ENCODE results near the gene ATXN2. TPM values are rescaled to one million over a fixed set of nuclear protein-coding genes. Genes with fewer than 3 reads are reported as not detected.

ATXN2 gene
- total and polyA plus RNA-seq, 2 donors from 2014 or later: 27.1 to 56.5 TPM

GRCh38 chr12:111590552-111590951, 8.6 kb downstream of the ATXN2 start:
- no peak for DNase-seq
- Histone ChIP-seq H3K9ac (ENCODE audit: low read length in 3 of 3) (no peak overlapping the region), H3K36me3 (ENCODE audit: control insufficient read depth in 2 of 3, insufficient read depth in 3 of 3, low read length in 3 of 3) (no peaks in the 10 kb centered on the region), H3K4me3 (ENCODE audit: low read length in 3 of 3) (no peak overlapping the region), H3K27ac (ENCODE audit: low read depth in 2 of 2, low read length in 2 of 2) (no peak overlapping the region), H3K27me3 (ENCODE audit: control insufficient read depth, insufficient read depth, low read length) (no peaks in the 10 kb centered on the region), H3K9me3 (ENCODE audit: control insufficient read depth in 2 of 3, insufficient read depth in 1 of 3, low read length in 3 of 3) (no peaks in the 10 kb centered on the region), H3K4me1 (ENCODE audit: control insufficient read depth in 2 of 3, insufficient read depth in 2 of 3, low read depth in 1 of 3, low read length in 3 of 3) (peaks cover 0 to 3% (median 2%) of the 10 kb centered on the region in 3 donors)
- intact Hi-C loops (cut with DNase I): no loop called here
- TF ChIP-seq, protein P1, sequence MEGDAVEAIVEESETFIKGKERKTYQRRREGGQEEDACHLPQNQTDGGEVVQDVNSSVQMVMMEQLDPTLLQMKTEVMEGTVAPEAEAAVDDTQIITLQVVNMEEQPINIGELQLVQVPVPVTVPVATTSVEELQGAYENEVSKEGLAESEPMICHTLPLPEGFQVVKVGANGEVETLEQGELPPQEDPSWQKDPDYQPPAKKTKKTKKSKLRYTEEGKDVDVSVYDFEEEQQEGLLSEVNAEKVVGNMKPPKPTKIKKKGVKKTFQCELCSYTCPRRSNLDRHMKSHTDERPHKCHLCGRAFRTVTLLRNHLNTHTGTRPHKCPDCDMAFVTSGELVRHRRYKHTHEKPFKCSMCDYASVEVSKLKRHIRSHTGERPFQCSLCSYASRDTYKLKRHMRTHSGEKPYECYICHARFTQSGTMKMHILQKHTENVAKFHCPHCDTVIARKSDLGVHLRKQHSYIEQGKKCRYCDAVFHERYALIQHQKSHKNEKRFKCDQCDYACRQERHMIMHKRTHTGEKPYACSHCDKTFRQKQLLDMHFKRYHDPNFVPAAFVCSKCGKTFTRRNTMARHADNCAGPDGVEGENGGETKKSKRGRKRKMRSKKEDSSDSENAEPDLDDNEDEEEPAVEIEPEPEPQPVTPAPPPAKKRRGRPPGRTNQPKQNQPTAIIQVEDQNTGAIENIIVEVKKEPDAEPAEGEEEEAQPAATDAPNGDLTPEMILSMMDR (IDR thresholded peaks at IDR 0.05; ENCODE audit: borderline replicate concordance, extremely low read depth, insufficient read depth): no peak
- FAIRE-seq: no peak

- Histone ChIP-seq H3K4me3 (ENCODE audit: low read length in 3 of 3) (no peak overlapping the region), H3K4me1 (ENCODE audit: control insufficient read depth in 2 of 3, insufficient read depth in 2 of 3, low read depth in 1 of 3, low read length in 3 of 3) (peaks cover 0 to 3% (median 2%) of the 10 kb centered on the region in 3 donors), H3K27me3 (ENCODE audit: control insufficient read depth, insufficient read depth, low read length) (no peaks in the 10 kb centered on the region), H3K36me3 (ENCODE audit: control insufficient read depth in 2 of 3, insufficient read depth in 3 of 3, low read length in 3 of 3) (no peaks in the 10 kb centered on the region), H3K9ac (ENCODE audit: low read length in 3 of 3) (no peak overlapping the region), H3K27ac (ENCODE audit: low read depth in 2 of 2, low read length in 2 of 2) (no peak overlapping the region), H3K9me3 (ENCODE audit: control insufficient read depth in 2 of 3, insufficient read depth in 1 of 3, low read length in 3 of 3) (no peaks in the 10 kb centered on the region)
- intact Hi-C loops (cut with DNase I): no loop called here
- FAIRE-seq: no peak
- no peak for DNase-seq
- TF ChIP-seq, protein P1 (IDR thresholded peaks at IDR 0.05; ENCODE audit: borderline replicate concordance, extremely low read depth, insufficient read depth): no peak
Observed at GRCh38 chr12:111589601-111590000, 9.5 kb downstream of the ATXN2 start.

- Histone ChIP-seq H3K9me3 (ENCODE audit: control insufficient read depth in 2 of 3, insufficient read depth in 1 of 3, low read length in 3 of 3) (no peaks in the 10 kb centered on the region), H3K4me1 (ENCODE audit: control insufficient read depth in 2 of 3, insufficient read depth in 2 of 3, low read depth in 1 of 3, low read length in 3 of 3) (peaks cover 0 to 3% (median 2%) of the 10 kb centered on the region in 3 donors), H3K9ac (ENCODE audit: low read length in 3 of 3) (no peak overlapping the region), H3K4me3 (ENCODE audit: low read length in 3 of 3) (no peak overlapping the region), H3K27ac (ENCODE audit: low read depth in 2 of 2, low read length in 2 of 2) (no peak overlapping the region), H3K27me3 (ENCODE audit: control insufficient read depth, insufficient read depth, low read length) (no peaks in the 10 kb centered on the region), H3K36me3 (ENCODE audit: control insufficient read depth in 2 of 3, insufficient read depth in 3 of 3, low read length in 3 of 3) (no peaks in the 10 kb centered on the region)
- DNase-seq (no peak), FAIRE-seq (no peak)
- TF ChIP-seq, protein P1 (IDR thresholded peaks at IDR 0.05; ENCODE audit: borderline replicate concordance, extremely low read depth, insufficient read depth): no peak
- intact Hi-C loops (cut with DNase I): no loop called here
Observed at GRCh38 chr12:111588010-111588409, 11.1 kb downstream of the ATXN2 start.

DNA sequence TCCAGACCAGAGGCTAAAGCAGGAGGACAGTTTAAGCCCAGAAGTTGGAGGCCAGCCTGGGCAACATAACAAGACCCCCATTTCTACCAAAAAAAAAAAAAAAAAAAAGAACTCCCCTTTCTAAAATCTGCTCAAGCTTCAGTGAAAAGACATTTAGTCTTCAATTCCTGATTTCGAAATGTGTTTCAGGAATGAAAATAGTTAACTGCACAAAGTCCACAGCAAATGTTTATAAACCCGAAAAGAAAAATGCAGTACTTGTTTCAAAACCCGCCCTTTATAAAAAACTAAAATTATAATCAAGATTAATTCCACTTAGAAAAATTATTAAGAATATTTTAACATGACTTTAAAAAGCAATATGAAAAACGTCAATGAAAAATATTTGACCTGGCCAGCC, 12.1 kb downstream of the ATXN2 start:
- Histone ChIP-seq H3K9ac (ENCODE audit: low read length in 3 of 3) (no peak overlapping the region), H3K4me1 (ENCODE audit: control insufficient read depth in 2 of 3, insufficient read depth in 2 of 3, low read depth in 1 of 3, low read length in 3 of 3) (peaks cover 0 to 3% (median 2%) of the 10 kb centered on the region in 3 donors), H3K36me3 (ENCODE audit: control insufficient read depth in 2 of 3, insufficient read depth in 3 of 3, low read length in 3 of 3) (no peaks in the 10 kb centered on the region), H3K27me3 (ENCODE audit: control insufficient read depth, insufficient read depth, low read length) (no peaks in the 10 kb centered on the region), H3K9me3 (ENCODE audit: control insufficient read depth in 2 of 3, insufficient read depth in 1 of 3, low read length in 3 of 3) (no peaks in the 10 kb centered on the region), H3K27ac (ENCODE audit: low read depth in 2 of 2, low read length in 2 of 2) (no peak overlapping the region), H3K4me3 (ENCODE audit: low read length in 3 of 3) (no peak overlapping the region)
- FAIRE-seq: no peak
- TF ChIP-seq, protein P1 (IDR thresholded peaks at IDR 0.05; ENCODE audit: borderline replicate concordance, extremely low read depth, insufficient read depth): no peak
- DNase-seq: no peak
- intact Hi-C loops (cut with DNase I): no loop called here
